Ascending aorta (tissue), 2 donors: ENCODE results near the gene PPY. TPM values are rescaled to one million over a fixed set of nuclear protein-coding genes. Genes with fewer than 3 reads are reported as not detected.

Source experiments
- DNase-seq, 2 donors: peaks; one replicate each; pipeline ENCODE4 v3.0.0-alpha.2; 2019; ENCODE audit warnings: low spot score in 2 of 2
- H3K27ac ChIP-seq, 2 donors: fragments of 200-600 bp; sonication (generic); one replicate each; pipeline ENCODE4 v1.5.1; 2016 to 2017; ENCODE audit warnings: mild to moderate bottlenecking in 1 of 2
- H3K27me3 ChIP-seq: fragments of 200-600 bp; sonication (generic); one replicate; pipeline ENCODE4 v1.5.1; 2017
- H3K36me3 ChIP-seq, 2 donors: fragments of 200-600 bp; sonication (generic); one replicate each; pipeline ENCODE4 v1.5.1; 2016
- H3K4me1 ChIP-seq, 2 donors: fragments of 200-600 bp; sonication (generic); one replicate each; pipeline ENCODE4 v1.5.1; 2016 to 2017; ENCODE audit warnings: mild to moderate bottlenecking in 1 of 2
- H3K4me3 ChIP-seq, 2 donors: fragments of 200-600 bp; sonication (generic); one replicate each; pipeline ENCODE4 v1.5.1; 2016 to 2017; ENCODE audit warnings: mild to moderate bottlenecking in 1 of 2
- H3K9me3 ChIP-seq, 2 donors: fragments of 200-600 bp; sonication (generic); one replicate each; pipeline ENCODE4 v1.5.1; 2016
- intact Hi-C: fragments of 100-400 bp; cut with DNase I; formaldehyde crosslinking; loops from one replicate; pipeline ENCODE4 v1.15.1; 2023
- total RNA-seq: library from RNA; depleted of rRNA; stranded (reverse); fragments of >200 nt; gene quantifications from one replicate; pipeline ENCODE4 v1.1.0, GENCODE V29; 2016
- TF ChIP-seq, protein P1 (sequence below), 3 experiments: fragments of 200-600 bp in 2 of 3; fragments of 450-650 bp in 1 of 3; sonication (generic) in 2 of 3; IDR thresholded peaks; one replicate each; pipeline ENCODE4 v1.5.1; 2016 to 2019; ENCODE audit warnings: antibody characterized with exemption in 3 of 3, mild to moderate bottlenecking in 1 of 3, moderate library complexity in 1 of 3

Gene PPY
- total RNA-seq, 1 donor from 2014 or later = not detected

DNA sequence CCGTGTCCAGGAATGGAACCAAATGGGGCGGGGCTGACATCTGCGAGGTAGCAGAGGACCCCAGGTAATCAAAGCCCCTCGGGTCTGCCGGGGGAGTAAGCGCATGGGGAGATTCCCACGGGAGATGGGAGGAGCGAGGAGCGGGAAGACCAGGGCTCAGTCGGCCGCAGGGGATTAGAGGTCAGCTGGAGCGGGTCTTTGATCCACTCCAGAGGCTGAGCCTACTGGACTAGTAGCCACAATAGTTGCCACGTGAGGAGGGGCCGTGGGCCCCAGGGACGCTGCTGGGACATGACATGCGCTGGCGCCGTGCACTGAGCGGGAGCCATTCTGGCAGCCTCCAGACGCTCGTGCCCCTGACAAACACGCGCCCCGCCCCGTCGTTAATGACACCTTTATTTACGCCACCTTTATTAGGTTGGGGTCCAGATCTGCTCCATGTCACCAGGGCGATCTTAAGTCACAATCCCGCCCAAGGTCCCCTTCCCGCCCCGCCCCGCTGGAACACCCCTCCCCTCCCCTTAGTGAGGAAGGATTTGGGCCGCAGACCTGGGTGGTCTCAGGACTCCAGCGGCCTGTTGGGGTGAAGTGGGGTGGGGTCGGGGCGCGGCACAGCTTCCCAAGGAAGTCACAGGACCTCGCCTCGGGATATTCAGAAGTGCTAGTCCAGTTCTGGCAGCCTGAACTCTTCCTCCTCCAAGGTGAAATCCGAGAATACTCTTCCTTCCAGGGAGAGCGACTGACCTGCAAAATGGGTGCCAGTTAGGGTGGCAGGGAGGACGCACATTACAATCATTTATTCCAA is 15.0 kb downstream of the PPY start:
- Histone ChIP-seq H3K27me3 (no peaks in the 10 kb centered on the region), H3K9me3 (no peaks in the 10 kb centered on the region), H3K4me3 (peak overlapping the region; percentile 18 to 41), H3K36me3 (no peaks in the 10 kb centered on the region), H3K27ac (no peak overlapping the region), H3K4me1 (peaks cover 0 to 4% of the 10 kb centered on the region in 2 donors)
- TF ChIP-seq, protein P1, sequence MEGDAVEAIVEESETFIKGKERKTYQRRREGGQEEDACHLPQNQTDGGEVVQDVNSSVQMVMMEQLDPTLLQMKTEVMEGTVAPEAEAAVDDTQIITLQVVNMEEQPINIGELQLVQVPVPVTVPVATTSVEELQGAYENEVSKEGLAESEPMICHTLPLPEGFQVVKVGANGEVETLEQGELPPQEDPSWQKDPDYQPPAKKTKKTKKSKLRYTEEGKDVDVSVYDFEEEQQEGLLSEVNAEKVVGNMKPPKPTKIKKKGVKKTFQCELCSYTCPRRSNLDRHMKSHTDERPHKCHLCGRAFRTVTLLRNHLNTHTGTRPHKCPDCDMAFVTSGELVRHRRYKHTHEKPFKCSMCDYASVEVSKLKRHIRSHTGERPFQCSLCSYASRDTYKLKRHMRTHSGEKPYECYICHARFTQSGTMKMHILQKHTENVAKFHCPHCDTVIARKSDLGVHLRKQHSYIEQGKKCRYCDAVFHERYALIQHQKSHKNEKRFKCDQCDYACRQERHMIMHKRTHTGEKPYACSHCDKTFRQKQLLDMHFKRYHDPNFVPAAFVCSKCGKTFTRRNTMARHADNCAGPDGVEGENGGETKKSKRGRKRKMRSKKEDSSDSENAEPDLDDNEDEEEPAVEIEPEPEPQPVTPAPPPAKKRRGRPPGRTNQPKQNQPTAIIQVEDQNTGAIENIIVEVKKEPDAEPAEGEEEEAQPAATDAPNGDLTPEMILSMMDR (IDR thresholded peaks at IDR 0.05) = no peak
- no peak for DNase-seq
- intact Hi-C loops = no loop called here

DNA sequence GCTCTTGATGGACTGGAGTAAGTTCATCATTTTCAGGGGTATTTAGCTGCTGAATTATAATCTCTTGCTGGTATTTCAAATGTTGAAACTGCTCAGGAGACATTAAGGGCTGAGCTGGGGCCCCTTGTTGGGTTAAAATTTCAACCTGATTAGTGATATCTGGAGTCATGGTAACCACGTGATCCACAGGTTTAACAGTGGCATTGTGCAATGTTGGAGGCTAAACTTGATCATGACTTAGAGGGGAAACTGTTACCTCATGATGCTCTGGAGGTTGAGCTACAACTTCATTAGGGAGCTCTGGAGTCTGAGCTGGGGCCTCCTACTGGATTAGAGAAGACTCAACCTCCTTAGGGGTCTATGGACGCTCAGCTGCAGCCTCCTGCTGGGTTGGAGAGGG is 17.7 kb downstream of the PPY start:
- no peaks in the 10 kb centered on the region for H3K9me3 ChIP-seq
- no peaks in the 10 kb centered on the region for H3K27me3 ChIP-seq
- no peak for DNase-seq
- H3K27ac ChIP-seq = no peak overlapping the region
- TF ChIP-seq, protein P1 (IDR thresholded peaks at IDR 0.05) = no peak
- no peaks in the 10 kb centered on the region for H3K36me3 ChIP-seq
- intact Hi-C loops = no loop called here
- H3K4me3 ChIP-seq = no peak overlapping the region
- H3K4me1 ChIP-seq = peaks cover 0 to 4% of the 10 kb centered on the region in 2 donors

DNA sequence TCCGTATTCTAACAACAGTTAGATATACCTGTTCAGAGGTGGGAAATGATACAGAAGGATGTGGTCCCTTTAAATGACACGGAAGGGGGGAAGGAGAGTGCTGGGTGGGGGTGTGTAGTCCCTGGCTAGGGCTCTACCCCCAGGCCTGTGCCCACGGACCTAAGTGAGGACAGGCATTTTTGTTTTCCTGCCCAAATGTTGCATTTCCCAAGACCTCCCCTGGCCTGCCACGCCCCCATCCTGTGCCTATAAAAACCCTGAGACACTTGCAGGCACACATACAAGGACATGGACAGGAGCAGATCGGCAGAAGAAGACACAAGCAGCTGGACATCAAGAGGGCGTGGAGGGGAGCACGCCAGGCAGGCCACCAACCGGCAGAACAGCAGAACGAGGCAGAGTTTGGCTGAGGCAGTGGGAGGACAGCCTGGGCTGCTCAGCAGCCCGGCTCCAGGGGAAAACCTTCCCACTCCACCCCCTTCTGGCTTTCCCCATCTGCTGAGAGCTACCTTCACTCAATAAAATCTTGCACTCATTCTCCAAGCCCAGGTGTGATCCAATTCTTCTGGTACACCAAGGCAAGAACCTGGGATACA is 21.7 kb downstream of the PPY start:
- no peak for DNase-seq
- H3K4me3 ChIP-seq = no peak overlapping the region
- H3K4me1 ChIP-seq = no peaks in the 10 kb centered on the region
- intact Hi-C loops = no loop called here
- no peaks in the 10 kb centered on the region for H3K27me3 ChIP-seq
- H3K27ac ChIP-seq = no peak overlapping the region
- TF ChIP-seq, protein P1 (IDR thresholded peaks at IDR 0.05) = no peak
- H3K36me3 ChIP-seq = no peaks in the 10 kb centered on the region
- H3K9me3 ChIP-seq = no peaks in the 10 kb centered on the region

DNA sequence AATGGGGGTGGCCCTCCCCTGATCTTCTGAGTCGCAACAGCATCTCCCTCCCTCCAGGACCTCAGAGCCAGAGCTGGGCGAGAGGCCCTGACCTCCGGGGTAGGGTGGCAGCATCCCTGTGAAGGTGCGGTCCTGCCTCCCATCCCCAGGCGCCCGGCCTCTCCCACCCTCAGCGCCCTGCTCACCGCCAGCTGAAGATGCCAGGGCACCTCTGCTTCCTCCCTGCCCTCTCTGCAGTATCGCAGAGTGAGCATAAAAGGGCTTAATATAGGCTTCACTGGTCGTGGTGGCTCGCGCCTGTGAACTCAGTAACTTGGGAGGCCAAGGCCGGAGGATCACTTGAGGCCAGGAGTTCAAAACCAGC is 24.3 kb downstream of the PPY start:
- intact Hi-C loops = no loop called here
- H3K36me3 ChIP-seq = no peaks in the 10 kb centered on the region
- H3K4me1 ChIP-seq = no peaks in the 10 kb centered on the region
- no peak for DNase-seq
- no peaks in the 10 kb centered on the region for H3K9me3 ChIP-seq
- no peaks in the 10 kb centered on the region for H3K27me3 ChIP-seq
- H3K27ac ChIP-seq = no peak overlapping the region
- TF ChIP-seq, protein P1 (IDR thresholded peaks at IDR 0.05) = no peak
- H3K4me3 ChIP-seq = peak overlapping the region; percentile 21 to 59

DNA sequence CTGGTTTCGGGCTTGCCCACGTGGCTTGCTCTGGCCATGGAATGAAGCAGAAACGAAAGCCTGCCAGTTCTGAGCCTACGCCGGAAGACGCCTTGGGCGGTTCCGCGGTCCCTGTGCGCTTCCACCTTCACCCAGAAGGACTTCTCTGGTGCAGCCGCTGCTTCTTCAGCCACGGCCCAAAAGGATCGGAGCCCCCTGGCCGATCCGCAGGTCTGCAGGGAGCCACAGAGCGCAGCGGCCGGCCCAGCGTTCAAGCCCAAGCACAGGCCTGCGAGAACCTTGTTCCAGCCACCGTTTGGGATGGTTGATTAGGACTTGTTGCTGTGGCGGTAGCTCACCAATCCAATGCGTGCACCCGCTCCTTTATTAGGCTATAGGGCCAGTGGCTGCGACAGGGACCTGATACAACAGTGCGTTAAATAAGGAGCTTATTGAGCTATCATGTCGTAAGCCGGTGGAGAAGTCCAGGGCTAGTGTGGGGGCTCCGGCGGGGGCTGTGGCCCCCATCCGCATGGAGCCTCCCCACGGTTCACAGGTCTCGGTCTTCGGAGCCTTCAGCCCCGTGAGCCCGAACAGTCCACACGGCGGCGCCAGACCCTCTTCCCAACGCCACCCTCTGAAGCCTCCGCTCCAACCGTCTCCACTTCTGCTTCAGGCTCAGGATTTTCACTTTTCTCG is 24.8 kb downstream of the PPY start:
- Histone ChIP-seq H3K9me3 (no peaks in the 10 kb centered on the region), H3K27me3 (no peaks in the 10 kb centered on the region), H3K4me3 (peak overlapping the region; percentile 21 to 59), H3K36me3 (no peaks in the 10 kb centered on the region), H3K27ac (no peak overlapping the region), H3K4me1 (no peaks in the 10 kb centered on the region)
- TF ChIP-seq, protein P1 (IDR thresholded peaks at IDR 0.05) = peak; percentile 18 to 60 (median 37)
- peak in 1 of 2 donors; percentile 60 for DNase-seq
- intact Hi-C loops = no loop called here
